Psoas muscle (tissue), 8 donors: ENCODE results near the gene GJC3. TPM values are rescaled to one million over a fixed set of nuclear protein-coding genes. Genes with fewer than 3 reads are reported as not detected.

Source experiments
- ATAC-seq, 4 donors: fragments of 200-7000 bp; cut with Tn5 transposase; one replicate each; pipeline ENCODE4 v1.9.1; 2020; ENCODE audit warnings: moderate library complexity in 3 of 4, mild to moderate bottlenecking in 2 of 4
- DNase-seq, 2 donors: peaks; one replicate each; pipeline ENCODE4 v3.0.0-alpha.2; 2020
- H3K27ac ChIP-seq: fragments of 200-600 bp; one replicate; pipeline ENCODE4 v1.8.0; 2022
- H3K27me3 ChIP-seq, 3 donors: fragments of 200-600 bp in 1 of 3; one replicate each; pipeline versions ENCODE4 v1.6.1 to v1.8.0; 2013 to 2022; ENCODE audit warnings: low read length in 2 of 3, mild to moderate bottlenecking in 2 of 3, moderate library complexity in 1 of 3; ENCODE audit not compliant: insufficient read depth in 3 of 3
- H3K36me3 ChIP-seq, 2 donors: fragments of 200-600 bp in 1 of 2; one replicate each; pipeline versions ENCODE4 v1.6.1 to v1.8.0; 2013 to 2022; ENCODE audit warnings: low read depth in 1 of 2, mild to moderate bottlenecking in 1 of 2, moderate library complexity in 1 of 2; ENCODE audit not compliant: insufficient read depth in 1 of 2
- H3K4me1 ChIP-seq: fragments of 200-600 bp; one replicate; pipeline ENCODE4 v1.8.0; 2022
- H3K4me3 ChIP-seq: fragments of 200-600 bp; one replicate; pipeline ENCODE4 v1.8.0; 2022; ENCODE audit warnings: mild to moderate bottlenecking
- H3K9me3 ChIP-seq: fragments of 200-600 bp; one replicate; pipeline ENCODE4 v1.8.0; 2022
- CTCF ChIP-seq: fragments of 200-600 bp; IDR thresholded peaks from one replicate; pipeline ENCODE4 v1.8.0; 2022; ENCODE audit warnings: antibody characterized with exemption
- WGBS, 3 donors: extraction: QIAGEN DNeasy Blood & Tissue Kit; methylation state at CpG; one replicate each; pipeline versions ENCODE4 v1.1.6 to v1.1.7; 2013; 5-methylcytosine and 5-hydroxymethylcytosine counted together
- intact Hi-C, 2 donors: fragments of 100-400 bp; cut with DNase I; formaldehyde crosslinking; loops; one replicate each; pipeline versions ENCODE4 v1.11.0 to v1.14.2; 2022
- polyA plus RNA-seq, 3 donors: library from polyadenylated mRNA; stranded (reverse); fragments of 200-250 nt; gene quantifications; one replicate each; pipeline ENCODE4 v1.2.3, GENCODE V29; 2013
- total RNA-seq, 4 donors: library from RNA; stranded (reverse); fragmentation: NEBNext Ultra II Directional in 2 of 4; extraction: Animal tissue kit (Norgen Biotek cat#: 25700) in 2 of 4; gene quantifications; one replicate each; pipeline versions ENCODE4 v1.2.1 to v1.2.4, GENCODE V29; 2021 to 2023
- donor health status: healthy with polysubstance abuse.
- donor health status: DM: no; HTN: no; CAD: no; lungs with moderate emphysema.
- donor health status: Bipolar disorder and iron deficiency.
- donor health status: healthy.
- donor health status: DM: yes; HTN: yes; CAD: no.
- donor health status: DM: no; HTN: no; CAD: no.
- donor health status: DM: no; HTN: no; CAD: no.
- donor health status: DM: yes; HTN: yes; CAD: no.

Gene GJC3
- total and polyA plus RNA-seq, 7 donors, result 0.08 to 0.52 (median 0.21) TPM; not detected in 3

GRCh38 chr7:99876933-99877332 lies 52.5 kb downstream of the GJC3 start, which contains the start of gene OR2AE1:
OR2AE1 (minus strand) TSS chr7:99877033; CDS start chr7:99877033, 0 bp downstream.
- 83 to 87% (median 87%) methylated on average over 3 of the region's 3 CpGs for WGBS, 3 donors
- intact Hi-C loops, result no loop called here
- Histone ChIP-seq H3K36me3 (no peaks in the 10 kb centered on the region), H3K27me3 (no peaks in the 10 kb centered on the region), H3K4me1 (no peaks in the 10 kb centered on the region), H3K9me3 (no peaks in the 10 kb centered on the region), H3K27ac (no peak within 1 kb of the TSS), H3K4me3 (no peak within 1 kb of the TSS)
- no peak for ATAC-seq
- no peak for DNase-seq
- no peak for TF ChIP-seq CTCF

GRCh38 chr7:99876491-99876890 lies 52.9 kb downstream of the GJC3 start:
- H3K27me3 ChIP-seq, result no peaks in the 10 kb centered on the region
- H3K4me3 ChIP-seq, result no peak overlapping the region
- H3K27ac ChIP-seq, result no peak overlapping the region
- no peak for DNase-seq
- H3K4me1 ChIP-seq, result no peaks in the 10 kb centered on the region
- intact Hi-C loops, result no loop called here
- WGBS, 3 donors, result 87 to 89% (median 87%) methylated on average over 5 of the region's 5 CpGs
- no peaks in the 10 kb centered on the region for H3K9me3 ChIP-seq
- no peak for ATAC-seq
- TF ChIP-seq CTCF, result no peak
- no peaks in the 10 kb centered on the region for H3K36me3 ChIP-seq

Other genes with a start within 250 kb of the GJC3 start
- 1 to 10 TPM in 2 of 4 donors, under 1 TPM in 2; 0.12 to 2.4 (median 0.71) TPM for gene CYP3A5, start 249.6 kb downstream of the GJC3 start, total RNA-seq
- gene CYP3A5, start 249.6 kb downstream of the GJC3 start, polyA plus RNA-seq, result under 1 TPM; 0.13 to 0.52 (median 0.32) TPM
- gene CYP3A7, start 194.4 kb downstream of the GJC3 start, total RNA-seq, result not detected
- not detected for gene CYP3A7, start 194.4 kb downstream of the GJC3 start, polyA plus RNA-seq
- 1 to 10 TPM in 2 of 4 donors, under 1 TPM in 1, not detected in 1; 0.34 to 4.2 (median 3.2) TPM for gene CYP3A4, start 145.4 kb downstream of the GJC3 start, total RNA-seq
- gene CYP3A4, start 145.4 kb downstream of the GJC3 start, polyA plus RNA-seq, result under 1 TPM; 0.08 to 0.26 (median 0.10) TPM
- gene CYP3A43, start 101.6 kb downstream of the GJC3 start, total RNA-seq, result under 1 TPM in 1 of 4 donors, not detected in 3; 0.29 TPM
- gene CYP3A43, start 101.6 kb downstream of the GJC3 start, polyA plus RNA-seq, result under 1 TPM in 1 of 3 donors, not detected in 2; 0.08 TPM
- not detected for gene OR2AE1, start 52.6 kb downstream of the GJC3 start, total RNA-seq
- under 1 TPM in 2 of 3 donors, not detected in 1; 0.05 to 0.17 TPM for gene OR2AE1, start 52.6 kb downstream of the GJC3 start, polyA plus RNA-seq
- gene TRIM4, start 10.1 kb downstream of the GJC3 start, total RNA-seq, result 1 to 10 TPM; 4.4 to 8.9 (median 6.1) TPM
- 1 to 10 TPM; 2.6 to 8.8 (median 4.3) TPM for gene TRIM4, start 10.1 kb downstream of the GJC3 start, polyA plus RNA-seq
- under 1 TPM; 0.49 to 0.82 (median 0.59) TPM for gene AZGP1, start 46.4 kb upstream of the GJC3 start, total RNA-seq
- gene AZGP1, start 46.4 kb upstream of the GJC3 start, polyA plus RNA-seq, result 1 to 10 TPM in 2 of 3 donors, under 1 TPM in 1; 0.73 to 2.4 (median 1.6) TPM
- 10 to 100 TPM; 38.5 to 40.2 (median 38.9) TPM for gene ZKSCAN1, start 86.0 kb upstream of the GJC3 start, total RNA-seq
- gene ZKSCAN1, start 86.0 kb upstream of the GJC3 start, polyA plus RNA-seq, result 10 to 100 TPM in 1 of 3 donors, 1 to 10 TPM in 2; 5.7 to 15.8 (median 8.8) TPM
- gene ZSCAN21, start 120.2 kb upstream of the GJC3 start, total RNA-seq, result 10 to 100 TPM in 3 of 4 donors, 1 to 10 TPM in 1; 9.9 to 20.3 (median 11.7) TPM
- 10 to 100 TPM in 2 of 3 donors, 1 to 10 TPM in 1; 6.8 to 25.6 (median 16.2) TPM for gene ZSCAN21, start 120.2 kb upstream of the GJC3 start, polyA plus RNA-seq
- gene ZNF3, start 152.1 kb upstream of the GJC3 start, total RNA-seq, result 10 to 100 TPM; 14.6 to 23.8 (median 17.1) TPM
- 10 to 100 TPM; 11.2 to 26.4 (median 15.1) TPM for gene ZNF3, start 152.1 kb upstream of the GJC3 start, polyA plus RNA-seq
- 100 to 1,000 TPM in 3 of 4 donors, 10 to 100 TPM in 1; 82.9 to 130 (median 111) TPM for gene COPS6, start 159.3 kb upstream of the GJC3 start, total RNA-seq
- gene COPS6, start 159.3 kb upstream of the GJC3 start, polyA plus RNA-seq, result 100 to 1,000 TPM; 104 to 145 (median 126) TPM
- gene MCM7, start 171.8 kb upstream of the GJC3 start, total RNA-seq, result 10 to 100 TPM; 24.6 to 34.0 (median 30.6) TPM
- gene MCM7, start 171.8 kb upstream of the GJC3 start, polyA plus RNA-seq, result 10 to 100 TPM; 33.3 to 40.6 (median 33.8) TPM
- gene AP4M1, start 172.0 kb upstream of the GJC3 start, total RNA-seq, result 10 to 100 TPM in 2 of 4 donors, 1 to 10 TPM in 2; 8.8 to 12.9 (median 10.8) TPM
- gene AP4M1, start 172.0 kb upstream of the GJC3 start, polyA plus RNA-seq, result 10 to 100 TPM; 10.9 to 19.2 (median 14.5) TPM
- gene TAF6, start 189.7 kb upstream of the GJC3 start, total RNA-seq, result 10 to 100 TPM; 26.8 to 40.5 (median 31.7) TPM
- 10 to 100 TPM; 31.4 to 58.4 (median 34.8) TPM for gene TAF6, start 189.7 kb upstream of the GJC3 start, polyA plus RNA-seq
- 1 to 10 TPM; 2.2 to 3.9 (median 2.5) TPM for gene CNPY4, start 190.0 kb upstream of the GJC3 start, total RNA-seq
- gene CNPY4, start 190.0 kb upstream of the GJC3 start, polyA plus RNA-seq, result 1 to 10 TPM; 2.9 to 7.0 (median 4.4) TPM
- gene MBLAC1, start 197.3 kb upstream of the GJC3 start, total RNA-seq, result 1 to 10 TPM in 3 of 4 donors, under 1 TPM in 1; 0.91 to 2.6 (median 1.7) TPM
- 1 to 10 TPM; 1.8 to 3.8 (median 2.7) TPM for gene MBLAC1, start 197.3 kb upstream of the GJC3 start, polyA plus RNA-seq
- 10 to 100 TPM; 48.7 to 74.6 (median 68.1) TPM for gene LAMTOR4, start 219.3 kb upstream of the GJC3 start, total RNA-seq
- 100 to 1,000 TPM; 118 to 141 (median 140) TPM for gene LAMTOR4, start 219.3 kb upstream of the GJC3 start, polyA plus RNA-seq
- gene TRAPPC14, start 229.1 kb upstream of the GJC3 start, total RNA-seq, result 10 to 100 TPM in 1 of 4 donors, 1 to 10 TPM in 3; 4.1 to 14.2 (median 7.4) TPM
- 10 to 100 TPM in 1 of 3 donors, 1 to 10 TPM in 2; 5.2 to 13.1 (median 9.8) TPM for gene TRAPPC14, start 229.1 kb upstream of the GJC3 start, polyA plus RNA-seq
- 1 to 10 TPM in 2 of 4 donors, under 1 TPM in 2; 0.23 to 3.8 (median 0.95) TPM for gene GAL3ST4, start 239.0 kb upstream of the GJC3 start, total RNA-seq
- gene GAL3ST4, start 239.0 kb upstream of the GJC3 start, polyA plus RNA-seq, result under 1 TPM; 0.45 to 0.57 (median 0.52) TPM
- gene GPC2, start 247.8 kb upstream of the GJC3 start, total RNA-seq, result under 1 TPM; 0.16 to 0.77 (median 0.36) TPM
- under 1 TPM; 0.30 to 0.38 (median 0.33) TPM for gene GPC2, start 247.8 kb upstream of the GJC3 start, polyA plus RNA-seq
- gene STAG3, start 248.3 kb upstream of the GJC3 start, total RNA-seq, result under 1 TPM; 0.25 to 0.82 (median 0.47) TPM
- gene STAG3, start 248.3 kb upstream of the GJC3 start, polyA plus RNA-seq, result under 1 TPM; 0.18 to 0.86 (median 0.51) TPM